NT2/D1 (cell line): ENCODE data around the gene SLC66A3.

Experiments
- YY1 ChIP-seq: IDR thresholded peaks from 2 replicates; pipeline ENCODE4 v1.6.1; 2011; ENCODE audit not compliant: insufficient read length, insufficient read depth
- ZNF274 ChIP-seq: IDR thresholded peaks from 2 replicates; pipeline ENCODE4 v1.6.1; 2011; ENCODE audit warnings: mild to moderate bottlenecking, low read depth, low read length

- no peak for TF ChIP-seq ZNF274
- no peak for TF ChIP-seq YY1
Observed at GRCh38 chr2:11157296-11157695, 2.0 kb downstream of the SLC66A3 start.
